Uterus (tissue), 4 donors: ENCODE results near the gene FOXQ1. TPM values are rescaled to one million over a fixed set of nuclear protein-coding genes. Genes with fewer than 3 reads are reported as not detected.

Source experiments
- DNase-seq, 2 donors: peaks; one replicate each; pipeline ENCODE4 v3.0.0-alpha.2; 2019 to 2020
- H3K27ac ChIP-seq, 2 donors: fragments of 200-600 bp; sonication (generic); 1 replicate in 1 of 2; 2 replicates in 1 of 2; pipeline ENCODE4 v1.5.1; 2016 to 2018
- H3K27me3 ChIP-seq, 2 donors: fragments of 200-600 bp; sonication (generic); one replicate each; pipeline ENCODE4 v1.5.1; 2018 to 2019; ENCODE audit warnings: control low read depth in 1 of 2
- H3K36me3 ChIP-seq, 2 donors: fragments of 200-600 bp; sonication (generic); one replicate each; pipeline ENCODE4 v1.5.1; 2019; ENCODE audit warnings: control low read depth in 1 of 2
- H3K4me1 ChIP-seq, 2 donors: fragments of 200-600 bp; sonication (generic); one replicate each; pipeline ENCODE4 v1.5.1; 2018 to 2019; ENCODE audit warnings: control low read depth in 1 of 2
- H3K4me3 ChIP-seq, 2 donors: fragments of 200-600 bp; sonication (generic); 1 replicate in 1 of 2; 2 replicates in 1 of 2; pipeline ENCODE4 v1.5.1; 2018 to 2019; ENCODE audit warnings: mild to moderate bottlenecking in 1 of 2
- H3K9me3 ChIP-seq, 2 donors: fragments of 200-600 bp; sonication (generic); one replicate each; pipeline ENCODE4 v1.5.1; 2019; ENCODE audit warnings: control low read depth in 1 of 2
- POLR2A ChIP-seq, 2 donors: fragments of 450-650 bp; IDR thresholded peaks; one replicate each; pipeline ENCODE4 v1.6.1; 2016; ENCODE audit warnings: antibody characterized with exemption in 2 of 2, mild to moderate bottlenecking in 1 of 2, moderate library complexity in 1 of 2
- intact Hi-C: fragments of 100-400 bp; cut with DNase I; formaldehyde crosslinking; loops from one replicate; pipeline ENCODE4 v1.15.1; 2023; ENCODE audit warnings: low total_unique reads
- total RNA-seq, 4 donors: library from RNA; depleted of rRNA in 3 of 4; stranded (reverse); fragments of >200 nt in 3 of 4; gene quantifications; one replicate each; pipeline versions ENCODE4 v1.1.0 to v1.2.4, GENCODE V29; 2014 to 2023
- TF ChIP-seq, protein P1 (sequence below), 4 experiments: fragments of 200-600 bp in 2 of 4; fragments of 450-650 bp in 2 of 4; sonication (generic) in 2 of 4; IDR thresholded peaks; one replicate each; pipeline ENCODE4 v1.5.1; 2016 to 2019; ENCODE audit warnings: antibody characterized with exemption in 4 of 4, mild to moderate bottlenecking in 2 of 4, moderate library complexity in 1 of 4
- donor health status: DM: yes; HTN: yes; CAD: no.

The FOXQ1 gene
- total RNA-seq, 4 donors from 2014 or later = 0.18 to 0.48 TPM; not detected in 2

DNA sequence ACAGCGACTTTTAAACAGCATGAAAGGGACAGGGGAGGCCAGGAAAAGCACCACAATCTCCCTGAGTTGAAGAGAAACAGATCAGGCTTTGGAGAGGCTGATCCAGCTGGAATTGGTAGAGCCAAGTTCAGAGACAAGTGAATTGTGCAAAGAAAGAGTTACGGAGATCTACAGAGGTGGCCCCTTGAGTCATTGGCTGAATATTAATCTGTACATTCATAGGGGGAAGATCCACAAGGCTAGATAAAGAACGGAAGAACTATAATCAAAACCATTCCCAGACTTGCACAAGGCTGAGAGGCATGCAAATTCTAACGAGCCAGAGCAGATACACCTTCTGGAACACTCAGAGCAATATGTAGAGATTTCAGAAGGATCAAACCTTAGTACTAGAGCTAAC is 14.2 kb upstream of the FOXQ1 start:
- Histone ChIP-seq H3K4me3 (no peak overlapping the region), H3K27ac (no peak overlapping the region), H3K27me3 (peaks cover 0 to 4% of the 10 kb centered on the region in 2 donors), H3K4me1 (no peaks in the 10 kb centered on the region), H3K36me3 (no peaks in the 10 kb centered on the region), H3K9me3 (no peaks in the 10 kb centered on the region)
- intact Hi-C loops = no loop called here
- DNase-seq = no peak
- TF ChIP-seq, protein P1, sequence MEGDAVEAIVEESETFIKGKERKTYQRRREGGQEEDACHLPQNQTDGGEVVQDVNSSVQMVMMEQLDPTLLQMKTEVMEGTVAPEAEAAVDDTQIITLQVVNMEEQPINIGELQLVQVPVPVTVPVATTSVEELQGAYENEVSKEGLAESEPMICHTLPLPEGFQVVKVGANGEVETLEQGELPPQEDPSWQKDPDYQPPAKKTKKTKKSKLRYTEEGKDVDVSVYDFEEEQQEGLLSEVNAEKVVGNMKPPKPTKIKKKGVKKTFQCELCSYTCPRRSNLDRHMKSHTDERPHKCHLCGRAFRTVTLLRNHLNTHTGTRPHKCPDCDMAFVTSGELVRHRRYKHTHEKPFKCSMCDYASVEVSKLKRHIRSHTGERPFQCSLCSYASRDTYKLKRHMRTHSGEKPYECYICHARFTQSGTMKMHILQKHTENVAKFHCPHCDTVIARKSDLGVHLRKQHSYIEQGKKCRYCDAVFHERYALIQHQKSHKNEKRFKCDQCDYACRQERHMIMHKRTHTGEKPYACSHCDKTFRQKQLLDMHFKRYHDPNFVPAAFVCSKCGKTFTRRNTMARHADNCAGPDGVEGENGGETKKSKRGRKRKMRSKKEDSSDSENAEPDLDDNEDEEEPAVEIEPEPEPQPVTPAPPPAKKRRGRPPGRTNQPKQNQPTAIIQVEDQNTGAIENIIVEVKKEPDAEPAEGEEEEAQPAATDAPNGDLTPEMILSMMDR (IDR thresholded peaks at IDR 0.05) = no peak
- no peak for TF ChIP-seq POLR2A (IDR thresholded peaks at IDR 0.05)

DNA sequence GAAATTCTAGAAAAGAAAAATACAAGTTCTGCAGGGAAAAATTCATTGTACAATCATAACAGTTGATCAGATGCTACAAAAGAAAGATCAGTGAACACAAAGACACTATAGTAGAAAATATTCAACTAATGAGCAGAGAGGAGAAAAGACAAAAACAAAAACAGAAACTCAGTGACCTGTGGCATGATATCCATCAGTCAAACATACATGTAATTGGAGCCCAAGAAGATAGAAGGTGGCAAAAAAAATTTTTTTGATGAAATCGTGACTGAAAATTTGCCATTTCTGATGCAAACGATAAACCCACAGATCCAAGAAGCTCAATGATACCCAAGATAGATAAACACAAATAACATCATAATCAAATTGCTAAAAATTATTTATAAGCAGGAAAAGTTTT is 13.1 kb upstream of the FOXQ1 start:
- TF ChIP-seq, protein P1 (IDR thresholded peaks at IDR 0.05) = no peak
- TF ChIP-seq POLR2A (IDR thresholded peaks at IDR 0.05) = no peak
- no peak overlapping the region for H3K27ac ChIP-seq
- no peaks in the 10 kb centered on the region for H3K9me3 ChIP-seq
- intact Hi-C loops = no loop called here
- H3K4me1 ChIP-seq = no peaks in the 10 kb centered on the region
- peaks cover 0 to 4% of the 10 kb centered on the region in 2 donors for H3K27me3 ChIP-seq
- DNase-seq = no peak
- no peak overlapping the region for H3K4me3 ChIP-seq
- H3K36me3 ChIP-seq = no peaks in the 10 kb centered on the region

DNA sequence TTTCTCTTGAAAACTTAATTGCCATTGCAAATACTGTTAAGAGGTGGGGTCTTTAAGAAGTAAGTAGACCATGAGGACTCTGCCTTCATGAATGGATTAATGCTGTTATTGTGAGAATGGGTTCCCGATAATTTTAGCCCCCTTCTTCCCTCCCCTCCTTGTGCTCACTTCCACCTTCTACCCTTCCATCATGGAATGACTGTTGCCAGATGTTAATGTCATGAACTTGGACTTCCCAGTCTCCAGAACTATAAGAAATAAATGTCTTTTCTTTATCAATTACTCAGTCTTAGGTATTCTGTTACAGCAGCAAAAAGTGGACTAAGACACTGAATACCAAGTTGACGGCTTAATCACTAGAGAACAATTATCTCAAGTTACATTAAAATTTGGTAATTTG is 5.8 kb upstream of the FOXQ1 start:
- H3K9me3 ChIP-seq = no peaks in the 10 kb centered on the region
- no peak for DNase-seq
- H3K4me3 ChIP-seq = no peak overlapping the region
- peaks cover 0 to 7% of the 10 kb centered on the region in 2 donors for H3K27me3 ChIP-seq
- intact Hi-C loops = no loop called here
- H3K27ac ChIP-seq = no peak overlapping the region
- TF ChIP-seq POLR2A (IDR thresholded peaks at IDR 0.05) = no peak
- TF ChIP-seq, protein P1 (IDR thresholded peaks at IDR 0.05) = no peak
- peaks cover 0 to 5% of the 10 kb centered on the region in 2 donors for H3K4me1 ChIP-seq
- H3K36me3 ChIP-seq = no peaks in the 10 kb centered on the region

DNA sequence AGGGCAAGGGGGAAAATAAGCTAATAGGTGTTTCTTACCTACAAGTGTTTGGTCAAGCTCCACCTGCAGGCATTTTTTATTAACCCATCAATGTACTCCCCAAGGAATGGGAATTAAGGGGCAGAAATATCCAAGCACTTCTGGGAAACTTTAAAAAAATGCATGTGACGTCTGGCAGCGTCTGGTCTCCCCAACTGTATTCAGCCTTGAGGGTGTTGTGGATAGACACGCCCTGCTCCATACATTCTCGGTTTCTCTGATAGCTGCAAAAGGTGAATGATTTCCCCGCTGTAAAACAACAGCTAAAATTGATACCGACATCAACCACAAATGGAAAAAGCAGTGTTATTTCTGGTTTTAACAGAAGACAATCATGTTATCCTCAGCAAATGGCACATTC is 2.5 kb upstream of the FOXQ1 start:
- no peak overlapping the region for H3K27ac ChIP-seq
- H3K27me3 ChIP-seq = peaks cover 0 to 15% of the 10 kb centered on the region in 2 donors
- H3K36me3 ChIP-seq = no peaks in the 10 kb centered on the region
- no peaks in the 10 kb centered on the region for H3K9me3 ChIP-seq
- intact Hi-C loops = no loop called here
- H3K4me1 ChIP-seq = peaks cover 0 to 17% of the 10 kb centered on the region in 2 donors
- no peak overlapping the region for H3K4me3 ChIP-seq
- DNase-seq = no peak
- no peak for TF ChIP-seq POLR2A (IDR thresholded peaks at IDR 0.05)
- TF ChIP-seq, protein P1 (IDR thresholded peaks at IDR 0.05) = no peak

DNA sequence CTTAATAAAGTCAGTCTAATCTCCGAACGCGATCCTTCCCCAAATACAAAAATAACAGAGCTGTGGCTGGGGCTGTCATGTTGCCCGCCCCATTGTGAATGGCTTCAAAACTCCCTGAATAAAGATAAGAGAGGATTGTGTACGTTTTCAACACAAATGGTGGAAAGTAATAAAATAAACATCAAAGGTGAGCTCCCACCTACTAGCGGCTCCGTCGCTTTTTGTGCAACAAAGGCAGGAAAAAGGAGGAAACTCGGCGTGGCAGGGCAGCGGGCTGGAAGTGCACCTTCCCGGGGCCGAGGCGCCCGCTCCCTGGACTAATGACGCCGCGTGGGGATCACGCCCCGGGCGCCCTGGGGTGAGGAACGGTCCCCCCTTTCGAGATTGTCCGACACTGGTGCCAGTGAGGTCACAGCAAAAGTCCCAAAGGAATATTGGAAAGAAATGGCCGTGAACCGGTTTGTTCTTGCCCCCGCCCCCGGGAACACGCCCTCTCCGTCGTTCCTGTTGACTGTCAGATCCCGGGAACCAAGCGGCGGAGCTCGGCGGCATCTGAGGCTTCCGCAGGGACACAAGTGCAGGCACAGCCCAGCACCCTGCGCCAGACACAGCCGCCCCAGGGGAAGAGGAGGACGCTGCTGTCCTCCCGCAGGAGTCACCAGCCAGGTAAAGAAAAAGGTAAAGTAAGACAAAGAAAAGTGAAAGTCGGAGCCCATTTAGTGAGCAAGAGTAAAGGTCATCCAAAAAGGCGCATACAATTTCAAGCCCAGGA is 1.1 kb upstream of the FOXQ1 start:
- Histone ChIP-seq H3K36me3 (no peaks in the 10 kb centered on the region), H3K9me3 (no peaks in the 10 kb centered on the region), H3K27me3 (peaks cover 0 to 29% of the 10 kb centered on the region in 2 donors), H3K27ac (no peak overlapping the region), H3K4me1 (peaks cover 0 to 17% of the 10 kb centered on the region in 2 donors), H3K4me3 (peak overlapping the region in 1 of 2 donors; percentile 3)
- TF ChIP-seq, protein P1 (IDR thresholded peaks at IDR 0.05) = no peak
- TF ChIP-seq POLR2A (IDR thresholded peaks at IDR 0.05) = no peak
- no peak for DNase-seq
- intact Hi-C loops = no loop called here
